Limb (tissue), 2 donors: ENCODE results near the gene PYDC1.

Experiments
- DNase-seq, 2 donors: peaks; one replicate each; pipeline ENCODE4 v3.0.0-alpha.2; 2016; ENCODE audit errors: extremely low spot score in 2 of 2

The PYDC1 gene

GRCh38 chr16:31223044-31223443 is 6.1 kb upstream of the PYDC1 start:
- DNase-seq, result no peak

- DNase-seq, result no peak
Observed at GRCh38 chr16:31221357-31222160, 4.6 kb upstream of the PYDC1 start.

- no peak for DNase-seq
Observed at GRCh38 chr16:31219154-31219741, 2.3 kb upstream of the PYDC1 start.

- no peak for DNase-seq
Observed at GRCh38 chr16:31217136-31217530, 198 bp upstream of the PYDC1 start.

- DNase-seq, result peak in 1 of 2 donors; percentile 46
Observed at GRCh38 chr16:31215287-31216162, 1.4 kb downstream of the PYDC1 start.

GRCh38 chr16:31214708-31215286 is 2.1 kb downstream of the PYDC1 start:
- peak in 1 of 2 donors; percentile 55 for DNase-seq

GRCh38 chr16:31213877-31214707 is 2.8 kb downstream of the PYDC1 start, which contains the start of gene TRIM72:
TRIM72 (plus strand) TSS chr16:31214119; CDS start chr16:31214739, 620 bp downstream.
- DNase-seq, result peak; percentile 50 to 61

- no peak for DNase-seq
Observed at GRCh38 chr16:31213342-31213741, 3.6 kb downstream of the PYDC1 start.

- DNase-seq, result no peak
Observed at GRCh38 chr16:31206776-31207175, 10.2 kb downstream of the PYDC1 start.

- no peak for DNase-seq
Observed at GRCh38 chr16:31204871-31205666, 11.9 kb downstream of the PYDC1 start.

GRCh38 chr16:31202414-31203375 is 14.2 kb downstream of the PYDC1 start, which contains the start of gene PYCARD:
PYCARD (minus strand) TSS chr16:31202760; CDS start chr16:31202690, 70 bp downstream.
- peak in 1 of 2 donors; percentile 53 for DNase-seq

- DNase-seq, result peak in 1 of 2 donors; percentile 53
Observed at GRCh38 chr16:31201582-31202413, 15.1 kb downstream of the PYDC1 start.

GRCh38 chr16:31200821-31201568 is 15.9 kb downstream of the PYDC1 start:
- peak in 1 of 2 donors; percentile 21 for DNase-seq

- DNase-seq, result peak in 1 of 2 donors; percentile 17
Observed at GRCh38 chr16:31200111-31200510, 16.8 kb downstream of the PYDC1 start.

GRCh38 chr16:31199430-31200041 is 17.4 kb downstream of the PYDC1 start:
- DNase-seq, result no peak

- peak in 1 of 2 donors; percentile 19 for DNase-seq
Observed at GRCh38 chr16:31198207-31198882, 18.6 kb downstream of the PYDC1 start.
